Activated CD8-positive, alpha-beta memory T cell treated with anti-CD3 and anti-CD28 coated beads, Interleukin-2, amount 50 U/mL, for 48 hours (primary cell): ENCODE data around the gene EMILIN1.

Experiments used
- DNase-seq: peaks from one replicate; pipeline ENCODE4 v3.0.0-alpha.2; 2020

EMILIN1 gene

GRCh38 chr2:27127883-27128667 is 49.7 kb downstream of the EMILIN1 start:
- DNase-seq = no peak

- no peak for DNase-seq
These were observed 50.5 kb downstream of the EMILIN1 start for GRCh38 chr2:27128668-27129571.

- no peak for DNase-seq
These were observed 52.0 kb downstream of the EMILIN1 start for GRCh38 chr2:27130396-27130795.

- no peak for DNase-seq
These were observed 53.0 kb downstream of the EMILIN1 start for GRCh38 chr2:27131429-27131828.

- peak; percentile 65 for DNase-seq
These were observed 54.9 kb downstream of the EMILIN1 start for GRCh38 chr2:27133195-27133875.

- peak; percentile 100 for DNase-seq
These were observed 55.7 kb downstream of the EMILIN1 start, which contains the start of gene PREB for GRCh38 chr2:27133905-27134780. TSS of gene PREB (minus strand) at chr2:27134636. CDS start at chr2:27134421, 215 bp downstream.

- no peak for DNase-seq
These were observed 56.5 kb downstream of the EMILIN1 start for GRCh38 chr2:27134781-27135477.

- no peak for DNase-seq
These were observed 57.1 kb downstream of the EMILIN1 start for GRCh38 chr2:27135478-27135955.
